B cell (primary cell): Measurements from ENCODE around the gene HMG20B.

Source experiments
- CTCF ChIP-seq: fragments of 200-600 bp; IDR thresholded peaks from one replicate; pipeline ENCODE4 v1.8.0; 2022; ENCODE audit warnings: antibody characterized with exemption, mild to moderate bottlenecking
- EZH2 ChIP-seq: IDR thresholded peaks from 2 replicates; pipeline ENCODE4 v1.6.1; 2012; ENCODE audit warnings: borderline replicate concordance, low read depth, mild to moderate bottlenecking, moderate library complexity, low read length; ENCODE audit not compliant: insufficient read depth, poor library complexity, severe bottlenecking

DNA sequence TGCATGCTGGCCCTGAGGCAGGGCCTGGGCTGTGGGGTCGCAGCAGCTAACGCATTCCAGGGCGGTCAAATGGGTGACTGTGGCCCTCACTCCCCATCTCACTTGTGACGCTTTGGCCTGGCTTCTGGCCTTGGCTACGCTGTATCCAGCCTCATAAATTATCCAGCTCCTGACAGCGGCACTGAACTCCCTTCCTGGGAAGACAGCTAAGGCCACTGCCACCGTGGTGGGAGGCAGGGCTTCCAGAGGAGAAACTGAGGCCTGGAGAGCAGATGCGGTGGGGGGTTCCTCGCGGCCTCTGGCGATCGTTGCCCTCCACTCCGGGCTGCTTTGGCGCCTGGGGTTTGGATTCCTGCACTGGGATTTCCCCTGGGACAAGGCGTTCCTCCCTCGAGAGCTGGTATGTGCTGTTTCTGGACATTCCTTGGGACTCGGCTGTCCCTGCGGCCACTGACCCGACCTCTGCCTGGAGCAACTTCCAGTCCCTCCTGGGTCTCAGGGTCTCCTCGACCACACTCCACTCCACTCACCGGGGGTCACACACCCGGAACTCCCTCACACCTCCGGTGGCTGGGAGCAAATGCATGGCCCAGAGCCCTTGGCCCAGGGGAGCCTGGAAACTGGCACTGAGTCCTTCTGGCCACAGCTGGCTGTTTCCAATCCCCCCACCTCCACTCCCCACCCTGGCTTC is 30.5 kb downstream of the HMG20B start:
- TF ChIP-seq EZH2 (no peak), CTCF (no peak)
